Measurements from ENCODE around the gene GMPR. TPM values are rescaled to one million over a fixed set of nuclear protein-coding genes. Genes with fewer than 3 reads are reported as not detected.
"Not testable (repeated sequence)": the region's sequence is repeated elsewhere in the genome, so short reads cannot be mapped to it uniquely, and the experiment has no call there.

The GMPR gene
- total RNA-seq, 1 experiment from 2014 or later: 2.0 TPM

DNA sequence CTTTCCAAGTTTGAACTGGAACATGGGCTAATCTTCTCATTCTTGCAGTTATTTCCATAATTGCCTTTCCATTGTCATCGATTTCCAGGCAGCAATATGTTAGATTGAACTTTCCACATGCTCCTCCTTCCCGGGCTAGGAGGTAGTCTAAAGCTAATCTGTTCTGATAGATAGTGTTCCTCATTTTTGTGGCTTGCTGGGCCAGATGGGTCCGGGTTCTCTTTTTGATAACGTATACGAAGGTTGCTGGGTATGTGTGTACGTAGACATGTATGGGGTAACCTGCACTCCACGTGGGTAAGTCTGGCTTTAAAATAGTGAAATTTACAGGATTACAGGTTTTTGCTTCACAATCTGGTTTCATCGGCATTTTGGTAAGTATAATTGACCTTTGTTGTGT, 14.0 kb upstream of the GMPR start:
- Histone ChIP-seq H2AFZ (no peak overlapping the region), H4K20me1 (ENCODE audit: insufficient read depth) (no peaks in the 10 kb centered on the region), H3K9me2 (ENCODE audit: insufficient read depth) (no peaks in the 10 kb centered on the region), H3K4me3 (no peak overlapping the region), H3F3A (ENCODE audit: insufficient read depth, low read depth) (no peaks in the 10 kb centered on the region), H3K27ac (no peak overlapping the region), H3K4me2 (no peak overlapping the region), H3K9me3 (ENCODE audit: insufficient read depth, low read depth) (0 out of 2 replicates have a peak, but pooled peaks cover 7% of the 10 kb centered on the region), H3K4me1 (replicated peaks; ENCODE audit: insufficient read depth) (no peaks in the 10 kb centered on the region), H3K27me3 (ENCODE audit: insufficient read depth, low read depth) (peaks cover 28% of the 10 kb centered on the region), H3K36me3 (ENCODE audit: low read depth) (no peaks in the 10 kb centered on the region), H3K79me2 (ENCODE audit: low read depth) (no peaks in the 10 kb centered on the region)
- DNase-seq: no peak
- POLR2A ChIA-PET (ENCODE audit: unreplicated experiment): no interaction called here
- intact Hi-C loops (cut with micrococcal nuclease; ENCODE audit: unreplicated experiment): no loop called here
- BruUV-seq (replicated peaks): no TSS peak
- TF ChIP-seq, protein P1, sequence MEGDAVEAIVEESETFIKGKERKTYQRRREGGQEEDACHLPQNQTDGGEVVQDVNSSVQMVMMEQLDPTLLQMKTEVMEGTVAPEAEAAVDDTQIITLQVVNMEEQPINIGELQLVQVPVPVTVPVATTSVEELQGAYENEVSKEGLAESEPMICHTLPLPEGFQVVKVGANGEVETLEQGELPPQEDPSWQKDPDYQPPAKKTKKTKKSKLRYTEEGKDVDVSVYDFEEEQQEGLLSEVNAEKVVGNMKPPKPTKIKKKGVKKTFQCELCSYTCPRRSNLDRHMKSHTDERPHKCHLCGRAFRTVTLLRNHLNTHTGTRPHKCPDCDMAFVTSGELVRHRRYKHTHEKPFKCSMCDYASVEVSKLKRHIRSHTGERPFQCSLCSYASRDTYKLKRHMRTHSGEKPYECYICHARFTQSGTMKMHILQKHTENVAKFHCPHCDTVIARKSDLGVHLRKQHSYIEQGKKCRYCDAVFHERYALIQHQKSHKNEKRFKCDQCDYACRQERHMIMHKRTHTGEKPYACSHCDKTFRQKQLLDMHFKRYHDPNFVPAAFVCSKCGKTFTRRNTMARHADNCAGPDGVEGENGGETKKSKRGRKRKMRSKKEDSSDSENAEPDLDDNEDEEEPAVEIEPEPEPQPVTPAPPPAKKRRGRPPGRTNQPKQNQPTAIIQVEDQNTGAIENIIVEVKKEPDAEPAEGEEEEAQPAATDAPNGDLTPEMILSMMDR (conservative IDR thresholded peaks at IDR 0.05): no peak
- no peak for TF ChIP-seq EZH2 (IDR thresholded peaks at IDR 0.05; ENCODE audit: low read depth)
- CTCF ChIA-PET: no interaction called here

DNA sequence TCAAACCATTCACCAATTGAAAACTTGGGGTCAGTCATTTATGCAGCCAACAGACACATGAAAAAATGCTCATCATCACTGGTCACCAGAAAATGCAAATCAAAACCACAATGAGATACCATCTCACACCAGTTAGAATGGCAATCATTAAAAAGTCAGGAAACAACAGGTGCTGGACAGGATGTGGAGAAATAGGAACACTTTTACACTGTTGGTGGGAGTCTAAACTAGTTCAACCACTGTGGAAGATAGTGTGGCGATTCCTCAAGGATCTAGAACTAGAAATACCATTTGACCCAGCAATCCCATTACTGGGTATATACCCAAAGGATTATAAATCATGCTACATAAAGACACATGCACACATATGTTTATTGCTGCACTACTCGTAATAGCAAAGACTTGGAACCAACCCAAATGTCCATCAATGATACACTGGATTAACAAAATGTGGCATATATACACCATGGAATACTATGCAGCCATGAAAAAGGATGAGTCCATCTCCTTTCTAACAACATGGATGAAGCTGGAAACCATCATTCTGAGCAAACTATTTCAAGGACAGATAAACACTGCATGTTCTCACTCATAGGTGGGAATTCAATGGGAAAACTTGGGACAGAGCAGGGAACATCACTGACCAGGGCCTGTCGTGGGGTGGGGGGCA, 13.2 kb upstream of the GMPR start:
- H3K4me1 ChIP-seq (replicated peaks; ENCODE audit: insufficient read depth); H2AFZ ChIP-seq; H3K9me2 ChIP-seq (ENCODE audit: insufficient read depth); H3K79me2 ChIP-seq (ENCODE audit: low read depth); H4K20me1 ChIP-seq (ENCODE audit: insufficient read depth); H3K4me3 ChIP-seq; H3F3A ChIP-seq (ENCODE audit: insufficient read depth, low read depth); DNase-seq; CTCF ChIA-PET; POLR2A ChIA-PET (ENCODE audit: unreplicated experiment); H3K4me2 ChIP-seq; H3K9me3 ChIP-seq (ENCODE audit: insufficient read depth, low read depth); H3K27ac ChIP-seq; intact Hi-C loops (cut with micrococcal nuclease; ENCODE audit: unreplicated experiment); BruUV-seq (replicated peaks); H3K36me3 ChIP-seq (ENCODE audit: low read depth): not testable (repeated sequence)
- H3K27me3 ChIP-seq (ENCODE audit: insufficient read depth, low read depth): peaks cover 35% of the 10 kb centered on the region

DNA sequence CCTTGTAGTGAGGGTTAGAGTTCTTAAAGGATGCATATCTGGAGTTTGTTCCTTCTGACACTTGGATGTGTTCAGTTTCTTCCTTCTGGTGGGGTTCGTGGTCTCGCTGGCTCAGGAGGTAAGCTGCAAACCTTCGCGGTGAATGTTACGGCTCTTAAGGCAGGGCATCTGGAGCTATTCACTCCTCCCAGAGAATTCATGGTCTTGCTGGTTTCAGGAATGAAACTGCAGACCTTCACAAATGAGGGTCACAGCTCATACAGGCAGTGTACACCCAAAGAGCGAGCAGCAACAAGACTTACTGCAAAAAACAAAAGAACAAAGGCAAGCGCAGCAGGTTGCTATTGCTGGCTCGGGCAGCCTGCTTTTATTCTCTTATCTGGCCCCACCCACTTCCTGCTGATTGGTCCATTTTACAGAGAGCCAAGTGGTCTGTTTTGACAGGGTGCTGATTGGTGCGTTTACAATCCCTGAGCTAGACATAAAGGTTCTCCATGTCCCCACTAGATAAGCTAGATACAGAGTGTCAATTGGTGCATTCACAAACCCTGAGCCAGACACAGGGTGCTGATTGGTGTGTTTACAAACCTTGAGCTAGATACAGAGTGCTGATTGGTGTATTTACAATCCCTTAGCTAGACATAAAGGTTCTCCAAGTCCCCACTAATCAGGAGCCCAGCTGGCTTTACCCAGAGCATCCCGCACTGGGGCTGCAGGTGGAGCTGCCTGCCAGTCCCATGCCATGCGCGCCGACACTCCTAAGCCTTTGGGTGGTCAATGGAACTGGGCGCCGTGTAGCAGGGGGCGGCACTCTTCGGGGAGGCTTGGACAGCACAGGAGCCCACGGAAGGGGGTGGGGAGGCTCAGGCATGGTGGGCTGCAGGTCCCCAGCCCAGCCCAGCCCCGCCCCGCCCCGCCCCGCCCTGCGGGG, 12.0 kb upstream of the GMPR start:
- DNase-seq; BruUV-seq (replicated peaks); H3K9me2 ChIP-seq (ENCODE audit: insufficient read depth); H3K4me3 ChIP-seq; POLR2A ChIA-PET (ENCODE audit: unreplicated experiment); intact Hi-C loops (cut with micrococcal nuclease; ENCODE audit: unreplicated experiment); H2AFZ ChIP-seq; CTCF ChIA-PET; H3K4me2 ChIP-seq; H3K79me2 ChIP-seq (ENCODE audit: low read depth); H4K20me1 ChIP-seq (ENCODE audit: insufficient read depth); H3K27ac ChIP-seq; H3F3A ChIP-seq (ENCODE audit: insufficient read depth, low read depth); H3K4me1 ChIP-seq (replicated peaks; ENCODE audit: insufficient read depth); H3K36me3 ChIP-seq (ENCODE audit: low read depth); H3K9me3 ChIP-seq (ENCODE audit: insufficient read depth, low read depth): not testable (repeated sequence)
- peaks cover 46% of the 10 kb centered on the region for H3K27me3 ChIP-seq (ENCODE audit: insufficient read depth, low read depth)

DNA sequence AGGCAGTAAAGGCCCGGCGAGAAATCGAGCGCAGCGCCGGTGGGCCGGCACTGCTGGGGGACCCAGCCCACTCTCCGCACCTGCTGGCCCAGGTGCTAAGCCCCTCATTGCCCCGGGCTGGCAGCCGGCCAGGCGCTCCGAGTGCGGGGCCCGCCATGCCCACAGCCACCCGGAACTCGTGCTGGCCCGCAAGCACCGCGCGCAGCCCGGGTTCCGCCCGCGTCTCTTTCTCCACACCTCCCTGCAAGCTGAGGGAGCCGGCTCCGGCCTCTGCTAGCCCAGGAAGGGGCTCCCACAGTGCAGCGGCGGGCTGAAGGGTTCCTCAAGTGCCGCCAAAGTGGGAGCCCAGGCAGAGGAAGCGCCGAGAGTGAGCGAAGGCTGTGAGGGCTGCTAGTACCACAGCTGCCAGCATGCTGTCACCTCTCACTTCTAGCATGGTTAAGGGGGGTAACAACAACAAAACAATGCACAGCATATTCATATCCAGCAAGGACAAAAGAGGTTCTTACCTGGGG, 11.3 kb upstream of the GMPR start:
- no peak overlapping the region for H3K4me3 ChIP-seq
- H3F3A ChIP-seq (ENCODE audit: insufficient read depth, low read depth): no peaks in the 10 kb centered on the region
- no peak overlapping the region for H2AFZ ChIP-seq
- peaks cover 50% of the 10 kb centered on the region for H3K27me3 ChIP-seq (ENCODE audit: insufficient read depth, low read depth)
- BruUV-seq (replicated peaks): no TSS peak
- no peaks in the 10 kb centered on the region for H3K9me2 ChIP-seq (ENCODE audit: insufficient read depth)
- H3K36me3 ChIP-seq (ENCODE audit: low read depth): no peaks in the 10 kb centered on the region
- ChIA-PET POLR2A (ENCODE audit: unreplicated experiment) (no interaction called here), CTCF (no interaction called here)
- H3K9me3 ChIP-seq (ENCODE audit: insufficient read depth, low read depth): 0 out of 2 replicates have a peak, but pooled peaks cover 7% of the 10 kb centered on the region
- H4K20me1 ChIP-seq (ENCODE audit: insufficient read depth): no peaks in the 10 kb centered on the region
- H3K4me1 ChIP-seq (replicated peaks; ENCODE audit: insufficient read depth): no peaks in the 10 kb centered on the region
- no peak overlapping the region for H3K4me2 ChIP-seq
- no peaks in the 10 kb centered on the region for H3K79me2 ChIP-seq (ENCODE audit: low read depth)
- H3K27ac ChIP-seq: no peak overlapping the region
- TF ChIP-seq, protein P1 (conservative IDR thresholded peaks at IDR 0.05): no peak
- no peak for TF ChIP-seq EZH2 (IDR thresholded peaks at IDR 0.05; ENCODE audit: low read depth)
- DNase-seq: no peak
- intact Hi-C loops (cut with micrococcal nuclease; ENCODE audit: unreplicated experiment): no loop called here

Data from PC-9 (cell line).